ENCODE measurements around the gene ZBTB21.

ZBTB21 gene

GRCh38 chr21:41992576-41992975 lies 17.6 kb downstream of the ZBTB21 start:
- Histone ChIP-seq H3K4me1 (ENCODE audit: low read length) (no peaks in the 10 kb centered on the region), H3F3A (ENCODE audit: insufficient read depth, low read length) (no peaks in the 10 kb centered on the region), H2AFZ (ENCODE audit: low read length) (no peak overlapping the region), H4K20me1 (ENCODE audit: insufficient read depth, low read length) (no peaks in the 10 kb centered on the region), H3K27me3 (replicated peaks; ENCODE audit: insufficient read depth, low read length) (no peaks in the 10 kb centered on the region), H3K79me2 (ENCODE audit: low read length) (peaks cover 14% of the 10 kb centered on the region), H3K36me3 (replicated peaks; ENCODE audit: insufficient read depth, low read length) (peaks cover 23% of the 10 kb centered on the region), H3K9ac (ENCODE audit: low read length) (no peak overlapping the region), H3K27ac (ENCODE audit: low read length) (no peak overlapping the region), H3K4me3 (ENCODE audit: low read length) (no peak overlapping the region), H3K9me2 (replicated peaks; ENCODE audit: insufficient read depth, low read length) (no peaks in the 10 kb centered on the region), H3K4me2 (ENCODE audit: low read depth, low read length) (no peak overlapping the region), H3K9me3 (replicated peaks; ENCODE audit: insufficient read depth, low read length) (no peaks in the 10 kb centered on the region)
- no peak for DNase-seq
- TF ChIP-seq EZH2phosphoT487 (IDR thresholded peaks at IDR 0.05; ENCODE audit: low read length) (no peak), CTCF (IDR thresholded peaks at IDR 0.05; ENCODE audit: low read length) (no peak), EZH2 (optimal IDR thresholded peaks at IDR 0.05; ENCODE audit: low read depth, low read length) (no peak)

GRCh38 chr21:41991659-41992058 lies 18.5 kb downstream of the ZBTB21 start:
- no peaks in the 10 kb centered on the region for H3K4me1 ChIP-seq (ENCODE audit: low read length)
- no peaks in the 10 kb centered on the region for H3K9me2 ChIP-seq (replicated peaks; ENCODE audit: insufficient read depth, low read length)
- peaks cover 21% of the 10 kb centered on the region for H3K36me3 ChIP-seq (replicated peaks; ENCODE audit: insufficient read depth, low read length)
- no peaks in the 10 kb centered on the region for H3F3A ChIP-seq (ENCODE audit: insufficient read depth, low read length)
- no peaks in the 10 kb centered on the region for H3K27me3 ChIP-seq (replicated peaks; ENCODE audit: insufficient read depth, low read length)
- peaks cover 10% of the 10 kb centered on the region; the same call in 1 of the 2 replicates for H3K79me2 ChIP-seq (ENCODE audit: low read length)
- H2AFZ ChIP-seq (ENCODE audit: low read length): no peak overlapping the region
- TF ChIP-seq EZH2phosphoT487 (IDR thresholded peaks at IDR 0.05; ENCODE audit: low read length) (no peak), EZH2 (optimal IDR thresholded peaks at IDR 0.05; ENCODE audit: low read depth, low read length) (no peak), CTCF (IDR thresholded peaks at IDR 0.05; ENCODE audit: low read length) (no peak)
- no peak overlapping the region for H3K9ac ChIP-seq (ENCODE audit: low read length)
- H3K9me3 ChIP-seq (replicated peaks; ENCODE audit: insufficient read depth, low read length): no peaks in the 10 kb centered on the region
- DNase-seq: no peak
- no peak overlapping the region for H3K27ac ChIP-seq (ENCODE audit: low read length)
- no peak overlapping the region for H3K4me2 ChIP-seq (ENCODE audit: low read depth, low read length)
- no peak overlapping the region for H3K4me3 ChIP-seq (ENCODE audit: low read length)
- no peaks in the 10 kb centered on the region for H4K20me1 ChIP-seq (ENCODE audit: insufficient read depth, low read length)

GRCh38 chr21:41989698-41990097 lies 20.5 kb downstream of the ZBTB21 start:
- Histone ChIP-seq H3K27me3 (replicated peaks; ENCODE audit: insufficient read depth, low read length) (no peaks in the 10 kb centered on the region), H4K20me1 (ENCODE audit: insufficient read depth, low read length) (no peaks in the 10 kb centered on the region), H3K4me3 (ENCODE audit: low read length) (no peak overlapping the region), H3K27ac (ENCODE audit: low read length) (no peak overlapping the region), H3K36me3 (replicated peaks; ENCODE audit: insufficient read depth, low read length) (peaks cover 21% of the 10 kb centered on the region), H3K9ac (ENCODE audit: low read length) (no peak overlapping the region), H3K9me2 (replicated peaks; ENCODE audit: insufficient read depth, low read length) (no peaks in the 10 kb centered on the region), H3K4me2 (ENCODE audit: low read depth, low read length) (no peak overlapping the region), H3F3A (ENCODE audit: insufficient read depth, low read length) (no peaks in the 10 kb centered on the region), H3K9me3 (replicated peaks; ENCODE audit: insufficient read depth, low read length) (no peaks in the 10 kb centered on the region), H2AFZ (ENCODE audit: low read length) (no peak overlapping the region), H3K79me2 (ENCODE audit: low read length) (no peaks in the 10 kb centered on the region), H3K4me1 (ENCODE audit: low read length) (no peaks in the 10 kb centered on the region)
- TF ChIP-seq CTCF (IDR thresholded peaks at IDR 0.05; ENCODE audit: low read length) (no peak), EZH2phosphoT487 (IDR thresholded peaks at IDR 0.05; ENCODE audit: low read length) (no peak), EZH2 (optimal IDR thresholded peaks at IDR 0.05; ENCODE audit: low read depth, low read length) (no peak)
- no peak for DNase-seq

Data from MM.1S (cell line).